Astrocyte of the spinal cord (primary cell): ENCODE measurements around the gene DVL1.

Source experiments
- DNase-seq: peaks from one replicate; pipeline ENCODE4 v3.0.0; 2011; ENCODE audit warnings: low read depth, low spot score
- H3K4me3 ChIP-seq: 2 replicates; pipeline ENCODE4 v1.5.1; 2011; ENCODE audit warnings: low read depth, mild to moderate bottlenecking, low read length, moderate library complexity
- in situ Hi-C: cut with HindIII; loops from 2 replicates; pipeline ENCODE4 v1.10.0; 2017; ENCODE audit warnings: low sequenced_read_pairs
- TF ChIP-seq, protein P1 (sequence below): IDR thresholded peaks from 2 replicates; pipeline ENCODE4 v1.5.1; 2012; ENCODE audit warnings: low read depth, mild to moderate bottlenecking, low read length, inconsistent platforms

Gene DVL1

DNA sequence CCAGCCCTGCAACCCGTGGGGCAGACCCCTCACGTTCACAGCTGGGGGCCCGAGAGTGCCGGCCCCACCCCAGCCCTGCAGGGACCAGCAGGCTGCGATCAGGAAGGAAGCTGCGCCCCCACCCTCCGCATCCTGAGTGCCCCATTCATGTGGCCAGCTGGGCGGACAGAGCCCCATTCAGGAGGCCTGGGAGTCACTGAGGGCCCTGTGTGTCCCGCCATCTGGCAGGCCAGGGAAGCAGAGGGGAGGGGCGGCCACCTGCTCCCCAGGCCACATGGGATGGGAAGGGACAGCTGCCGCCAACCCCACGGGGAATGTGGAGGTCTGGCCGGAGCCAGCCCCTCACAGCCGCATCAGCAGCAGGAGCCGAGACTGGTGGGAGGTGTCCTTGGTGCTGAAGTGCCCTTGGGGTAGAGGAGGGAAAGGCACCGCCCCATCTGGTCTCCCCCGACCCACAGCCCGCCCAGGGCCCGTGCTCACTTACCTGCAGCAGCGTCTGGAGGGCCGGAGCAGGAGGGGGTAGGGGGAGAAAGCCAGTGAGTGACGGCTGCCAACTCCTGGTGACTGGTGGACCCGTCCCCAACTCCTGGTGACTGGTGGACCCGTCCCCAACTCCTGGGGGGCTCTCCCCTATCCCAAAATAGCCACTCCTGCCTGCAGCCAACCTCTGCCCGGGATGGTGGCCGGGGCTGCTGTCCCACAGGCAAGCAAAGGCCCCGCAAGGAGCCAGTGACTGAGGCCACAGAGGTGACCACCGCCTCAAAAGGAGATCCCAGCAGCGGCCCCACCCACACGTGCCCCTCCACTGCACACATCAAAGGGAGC, 50.1 kb downstream of the DVL1 start:
- DNase-seq = no peak
- H3K4me3 ChIP-seq = no peak overlapping the region
- TF ChIP-seq, protein P1, sequence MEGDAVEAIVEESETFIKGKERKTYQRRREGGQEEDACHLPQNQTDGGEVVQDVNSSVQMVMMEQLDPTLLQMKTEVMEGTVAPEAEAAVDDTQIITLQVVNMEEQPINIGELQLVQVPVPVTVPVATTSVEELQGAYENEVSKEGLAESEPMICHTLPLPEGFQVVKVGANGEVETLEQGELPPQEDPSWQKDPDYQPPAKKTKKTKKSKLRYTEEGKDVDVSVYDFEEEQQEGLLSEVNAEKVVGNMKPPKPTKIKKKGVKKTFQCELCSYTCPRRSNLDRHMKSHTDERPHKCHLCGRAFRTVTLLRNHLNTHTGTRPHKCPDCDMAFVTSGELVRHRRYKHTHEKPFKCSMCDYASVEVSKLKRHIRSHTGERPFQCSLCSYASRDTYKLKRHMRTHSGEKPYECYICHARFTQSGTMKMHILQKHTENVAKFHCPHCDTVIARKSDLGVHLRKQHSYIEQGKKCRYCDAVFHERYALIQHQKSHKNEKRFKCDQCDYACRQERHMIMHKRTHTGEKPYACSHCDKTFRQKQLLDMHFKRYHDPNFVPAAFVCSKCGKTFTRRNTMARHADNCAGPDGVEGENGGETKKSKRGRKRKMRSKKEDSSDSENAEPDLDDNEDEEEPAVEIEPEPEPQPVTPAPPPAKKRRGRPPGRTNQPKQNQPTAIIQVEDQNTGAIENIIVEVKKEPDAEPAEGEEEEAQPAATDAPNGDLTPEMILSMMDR = no peak
- in situ Hi-C loops = no loop called here

DNA sequence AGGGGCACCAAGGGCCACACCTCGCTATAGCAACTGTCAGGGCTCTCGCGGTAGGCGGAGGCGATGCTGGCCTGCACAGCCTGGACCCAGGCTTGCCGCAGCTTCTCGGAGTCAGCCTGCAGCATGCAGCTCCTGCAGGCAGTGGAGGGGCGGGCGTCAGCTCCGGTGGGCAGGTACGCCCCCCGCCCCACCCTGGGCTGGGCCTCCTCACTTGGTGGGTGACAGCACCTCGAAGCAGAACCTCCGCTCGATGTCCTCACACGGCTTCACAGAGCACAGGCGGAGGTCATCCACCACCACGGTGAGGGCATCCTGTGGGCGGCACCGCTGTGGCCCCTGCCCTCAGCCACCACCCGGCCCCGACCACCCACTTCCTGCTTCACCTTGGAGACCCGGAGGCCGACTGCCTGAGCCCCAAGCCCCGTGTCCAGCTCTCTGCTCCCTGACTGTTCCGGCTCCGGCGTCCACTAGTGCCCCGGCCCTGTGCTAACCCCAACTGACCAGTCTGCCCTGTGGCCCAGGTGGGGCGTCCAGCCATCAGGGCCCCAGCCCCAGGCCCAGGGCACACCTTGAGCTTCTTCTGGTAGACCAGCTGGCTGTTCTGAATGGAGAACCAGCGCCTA, 51.3 kb downstream of the DVL1 start:
- no peak overlapping the region for H3K4me3 ChIP-seq
- TF ChIP-seq, protein P1 = no peak
- in situ Hi-C loops = no loop called here
- no peak for DNase-seq

DNA sequence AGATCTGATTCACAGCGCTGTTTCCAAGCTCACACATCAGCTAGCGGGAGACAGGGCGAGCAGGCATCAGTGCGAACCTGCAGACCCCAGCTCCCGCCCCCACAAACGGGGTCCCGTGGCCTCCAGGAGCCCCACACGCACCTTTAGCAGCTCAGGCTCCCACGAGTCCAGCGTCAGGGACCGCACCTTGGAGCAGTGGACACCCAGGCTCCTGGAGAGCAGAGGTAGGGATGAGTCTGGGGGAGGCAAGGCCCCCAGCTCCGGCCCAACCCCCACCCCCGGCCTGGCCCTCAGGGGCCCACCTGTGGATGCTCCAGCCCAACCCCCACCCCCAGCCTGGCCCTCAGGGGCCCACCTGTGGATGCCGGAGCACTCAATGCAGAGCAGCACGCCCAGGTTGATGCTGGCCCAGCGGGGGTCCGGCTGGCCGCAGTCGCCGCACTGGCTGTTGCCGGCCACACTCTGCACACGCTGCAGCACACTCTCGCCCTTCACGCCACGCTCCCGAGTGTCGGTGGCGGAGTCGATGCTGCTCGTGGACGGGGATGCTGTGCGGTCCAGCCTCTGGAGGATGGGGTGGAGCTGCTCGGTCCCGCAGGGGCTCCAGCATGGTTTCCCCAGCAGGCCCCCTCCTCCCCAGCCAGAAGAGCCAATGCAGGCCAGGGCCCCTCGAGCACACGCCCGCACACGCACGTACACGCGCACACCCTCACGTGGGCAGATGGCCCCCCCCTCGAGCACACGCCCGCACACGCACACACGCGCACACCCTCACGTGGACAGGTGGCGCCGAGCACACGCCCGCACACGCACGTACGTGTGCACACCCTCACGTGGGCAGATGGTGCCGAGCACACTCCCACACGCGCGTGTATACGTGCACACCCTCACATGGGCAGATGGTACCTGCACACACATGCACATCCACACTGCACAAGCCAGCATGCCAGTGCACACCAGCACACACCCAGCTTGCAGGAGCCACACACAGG, 52.9 kb downstream of the DVL1 start:
- in situ Hi-C loops = no loop called here
- DNase-seq = no peak
- H3K4me3 ChIP-seq = no peak overlapping the region
- TF ChIP-seq, protein P1 = no peak

DNA sequence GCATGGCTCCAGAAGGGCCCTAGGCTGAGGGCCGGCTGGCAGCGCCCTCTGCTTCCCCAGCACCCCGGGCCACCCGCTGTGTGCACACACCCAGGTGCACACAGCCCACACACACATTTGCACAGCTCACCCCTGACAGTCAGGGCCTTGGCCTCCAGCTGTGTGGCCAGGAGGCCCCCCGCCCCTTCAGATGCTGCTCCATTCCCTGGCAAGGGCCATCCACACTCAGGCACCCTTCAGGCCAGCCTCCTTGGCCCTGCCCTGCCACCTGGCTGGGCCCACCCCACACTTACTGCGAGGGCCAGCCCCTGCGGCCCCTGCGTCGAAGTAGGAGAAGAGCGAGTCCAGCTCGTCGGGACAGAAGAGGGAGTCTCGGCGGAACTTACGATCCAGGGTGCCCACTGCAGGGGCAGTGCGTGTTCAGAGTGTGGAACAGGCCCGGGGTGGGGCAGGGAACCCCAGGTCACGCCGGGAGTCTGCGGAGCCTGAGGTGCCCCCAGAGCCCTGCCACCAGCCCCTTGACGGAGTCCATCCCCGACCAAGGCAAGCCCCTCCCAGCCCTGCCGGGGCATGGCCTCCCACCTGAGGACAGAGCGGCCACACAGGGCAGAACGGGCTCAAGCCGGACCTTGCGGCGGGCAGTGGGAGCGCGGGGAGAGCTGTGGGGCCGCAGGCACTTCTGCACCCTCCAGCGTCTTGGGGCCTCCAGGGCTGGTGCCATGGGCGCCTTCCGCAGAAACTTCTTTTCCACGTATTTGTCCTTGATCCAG, 53.9 kb downstream of the DVL1 start:
- no peak for DNase-seq
- TF ChIP-seq, protein P1 = no peak
- no peak overlapping the region for H3K4me3 ChIP-seq
- in situ Hi-C loops = no loop called here

DNA sequence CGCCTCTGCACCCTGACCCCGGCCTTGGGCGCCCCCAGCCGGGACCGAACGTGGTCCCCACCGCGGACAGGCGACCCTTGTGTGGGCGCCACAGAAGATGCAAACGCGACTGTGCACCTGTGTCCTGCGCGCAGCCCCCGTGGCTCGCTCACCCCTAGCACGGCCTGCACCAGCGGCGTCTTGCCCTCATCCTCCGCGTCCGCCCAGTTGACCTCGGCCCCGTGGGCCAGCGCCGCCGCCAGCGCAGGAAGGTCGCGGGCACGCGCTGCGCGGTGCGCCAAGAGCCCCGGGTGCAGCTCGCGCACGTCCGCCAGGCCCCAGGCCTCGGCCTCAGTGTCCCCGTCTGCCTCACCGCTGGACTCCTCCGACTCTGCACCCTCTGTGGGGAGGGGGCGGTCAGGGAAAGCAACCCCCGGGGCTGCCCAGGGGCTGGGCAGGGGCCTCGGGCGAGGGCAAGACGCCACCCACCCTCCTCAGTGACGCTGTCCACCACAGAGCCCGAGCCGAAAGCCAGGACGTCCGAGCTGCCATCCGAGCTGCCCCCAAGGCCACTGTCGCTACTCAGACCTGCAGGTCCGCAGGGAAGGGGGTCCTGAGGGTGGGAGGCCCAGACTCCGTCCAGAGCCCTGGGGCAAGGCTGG, 54.8 kb downstream of the DVL1 start:
- no peak for DNase-seq
- no peak overlapping the region for H3K4me3 ChIP-seq
- in situ Hi-C loops = no loop called here
- TF ChIP-seq, protein P1 = no peak
